LNCaP clone FGC (cell line): ENCODE data around the gene ACKR1.

Source experiments
- DNase-seq: peaks from one replicate; pipeline ENCODE4 v3.0.0-alpha.2; 2011; ENCODE audit warnings: low read depth
- H3K4me3 ChIP-seq: 2 replicates; pipeline ENCODE4 v1.5.1; 2011; ENCODE audit warnings: mild to moderate bottlenecking, low read depth, low read length, control low read depth
- CTCF ChIP-seq: IDR thresholded peaks from 2 replicates; pipeline ENCODE4 v1.5.1; 2012; ENCODE audit warnings: mild to moderate bottlenecking; ENCODE audit not compliant: control insufficient read depth, insufficient read depth; ENCODE audit errors: extremely low read depth

ACKR1 gene

GRCh38 chr1:159222075-159222865 is 17.6 kb downstream of the ACKR1 start:
- no peak overlapping the region for H3K4me3 ChIP-seq
- no peak for DNase-seq
- no peak for TF ChIP-seq CTCF

GRCh38 chr1:159223004-159223403 is 18.3 kb downstream of the ACKR1 start:
- no peak for DNase-seq
- H3K4me3 ChIP-seq: no peak overlapping the region
- TF ChIP-seq CTCF: no peak

- H3K4me3 ChIP-seq: no peak overlapping the region
- no peak for DNase-seq
- no peak for TF ChIP-seq CTCF
Observed at GRCh38 chr1:159228554-159228953, 23.9 kb downstream of the ACKR1 start.

- no peak overlapping the region for H3K4me3 ChIP-seq
- no peak for TF ChIP-seq CTCF
- DNase-seq: no peak
Observed at GRCh38 chr1:159229260-159229885, 24.7 kb downstream of the ACKR1 start.

GRCh38 chr1:159229896-159230295 is 25.2 kb downstream of the ACKR1 start:
- H3K4me3 ChIP-seq: no peak overlapping the region
- TF ChIP-seq CTCF: no peak
- DNase-seq: no peak

- no peak overlapping the region for H3K4me3 ChIP-seq
- no peak for DNase-seq
- TF ChIP-seq CTCF: no peak
Observed at GRCh38 chr1:159239551-159240220, 35.0 kb downstream of the ACKR1 start.
